CD14-positive monocyte (primary cell): Measurements from ENCODE around the gene COL20A1. TPM values are rescaled to one million over a fixed set of nuclear protein-coding genes. Genes with fewer than 3 reads are reported as not detected.

Experiments used
- DNase-seq, 3 donors: peaks; one replicate each; pipeline ENCODE4 v3.0.0-alpha.2; 2011 to 2022
- H2AFZ ChIP-seq: 2 replicates; pipeline ENCODE4 v1.6.0; 2012; ENCODE audit warnings: mild to moderate bottlenecking, low read depth, low read length, inconsistent platforms; ENCODE audit not compliant: insufficient read depth, poor library complexity, severe bottlenecking
- H3K27ac ChIP-seq, 2 donors: 1 replicate in 1 of 2; 2 replicates in 1 of 2; pipeline ENCODE4 v1.5.1; 2012 to 2013; ENCODE audit warnings: low read length in 2 of 2, control low read depth in 1 of 2, inconsistent platforms in 1 of 2, low read depth in 1 of 2, mild to moderate bottlenecking in 1 of 2
- H3K27me3 ChIP-seq, 2 donors: one replicate each; pipeline versions ENCODE4 v1.6.0 to v1.6.1; 2011 to 2013; ENCODE audit warnings: low read length in 2 of 2; ENCODE audit not compliant: control insufficient read depth in 2 of 2, insufficient read depth in 2 of 2
- H3K36me3 ChIP-seq, 2 donors: replicated peaks in 1 of 2; 1 replicate in 1 of 2; 2 replicates in 1 of 2; pipeline versions ENCODE4 v1.5.1 to v1.6.1; 2012 to 2013; ENCODE audit warnings: low read length in 2 of 2, control low read depth in 1 of 2, inconsistent platforms in 1 of 2, mild to moderate bottlenecking in 1 of 2; ENCODE audit not compliant: insufficient read depth in 2 of 2, control insufficient read depth in 1 of 2
- H3K4me1 ChIP-seq, 2 donors: 1 replicate in 1 of 2; 2 replicates in 1 of 2; pipeline versions ENCODE4 v1.5.1 to v1.6.1; 2012 to 2013; ENCODE audit warnings: low read length in 2 of 2, control low read depth in 1 of 2, inconsistent platforms in 1 of 2, mild to moderate bottlenecking in 1 of 2, moderate library complexity in 1 of 2; ENCODE audit not compliant: insufficient read depth in 2 of 2, control insufficient read depth in 1 of 2
- H3K4me2 ChIP-seq: replicated peaks from 2 replicates; pipeline ENCODE3; 2012; ENCODE audit warnings: low read length, moderate library complexity, mild to moderate bottlenecking; ENCODE audit not compliant: poor library complexity, severe bottlenecking; ENCODE audit errors: extremely low read depth
- H3K4me3 ChIP-seq, 3 experiments: fragments of 200-600 bp in 1 of 3; sonication (generic) in 1 of 3; replicated peaks in 1 of 3; 1 replicate in 2 of 3; 2 replicates in 1 of 3; pipeline ENCODE4 v1.5.1; 2011 to 2013; ENCODE audit warnings: low read length in 3 of 3, mild to moderate bottlenecking in 3 of 3, control low read depth in 2 of 3, low read depth in 2 of 3, inconsistent platforms in 1 of 3, moderate library complexity in 1 of 3
- H3K79me2 ChIP-seq: 2 replicates; pipeline ENCODE4 v1.6.0; 2012; ENCODE audit warnings: mild to moderate bottlenecking, control low read depth, inconsistent platforms, low read length, moderate library complexity; ENCODE audit not compliant: insufficient read depth
- H3K9ac ChIP-seq: 2 replicates; pipeline ENCODE4 v1.6.0; 2017; ENCODE audit warnings: low read length, mild to moderate bottlenecking; ENCODE audit not compliant: insufficient read depth, poor library complexity, severe bottlenecking
- H3K9me3 ChIP-seq, 2 donors: replicated peaks in 1 of 2; 1 replicate in 1 of 2; 2 replicates in 1 of 2; pipeline versions ENCODE4 v1.5.1 to v1.6.1; 2012 to 2013; ENCODE audit warnings: low read length in 2 of 2, control low read depth in 1 of 2; ENCODE audit not compliant: control insufficient read depth in 1 of 2, insufficient read depth in 1 of 2
- H4K20me1 ChIP-seq: 2 replicates; pipeline ENCODE4 v1.6.0; 2012; ENCODE audit warnings: mild to moderate bottlenecking, low read length, control low read depth, moderate library complexity; ENCODE audit not compliant: insufficient read depth
- H3K27ac Mint-ChIP-seq, 7 donors: one replicate each; pipeline ENCODE4 v1.8.0; 2020; ENCODE audit warnings: mild to moderate bottlenecking in 7 of 7, mixed read lengths in 7 of 7, moderate library complexity in 6 of 7, inconsistent platforms in 2 of 7
- H3K27me3 Mint-ChIP-seq, 3 donors: one replicate each; pipeline ENCODE4 v1.8.0; 2021 to 2022; ENCODE audit warnings: low read depth in 3 of 3, mild to moderate bottlenecking in 3 of 3, mixed read lengths in 3 of 3, moderate library complexity in 3 of 3, inconsistent platforms in 1 of 3
- H3K36me3 Mint-ChIP-seq, 2 donors: one replicate each; pipeline ENCODE4 v1.8.0; 2020; ENCODE audit warnings: mixed read lengths in 2 of 2, inconsistent platforms in 1 of 2, mild to moderate bottlenecking in 1 of 2
- H3K4me1 Mint-ChIP-seq: one replicate; pipeline ENCODE4 v1.8.0; 2020; ENCODE audit warnings: mild to moderate bottlenecking, mixed read lengths
- H3K4me3 Mint-ChIP-seq, 2 donors: one replicate each; pipeline ENCODE4 v1.8.0; 2020; ENCODE audit warnings: mild to moderate bottlenecking in 2 of 2, mixed read lengths in 2 of 2, moderate library complexity in 1 of 2
- H3K9me3 Mint-ChIP-seq, 7 donors: one replicate each; pipeline ENCODE4 v1.8.0; 2020 to 2022; ENCODE audit warnings: mixed read lengths in 7 of 7, mild to moderate bottlenecking in 6 of 7, moderate library complexity in 6 of 7, inconsistent platforms in 2 of 7
- WGBS: methylation state at CpG from one replicate; pipeline ENCODE4 v1.1.5; 2013; ENCODE audit warnings: missing lambda C conversion rate; ENCODE audit not compliant: insufficient coverage; 5-methylcytosine and 5-hydroxymethylcytosine counted together
- intact Hi-C, 2 donors: fragments of 100-400 bp; cut with micrococcal nuclease; formaldehyde crosslinking; loops; one replicate each; pipeline versions ENCODE4 v1.15.0 to v1.15.1; 2023
- polyA plus RNA-seq, 3 donors: library from polyadenylated mRNA; depleted of rRNA in 1 of 3; unstranded in 2 of 3; stranded (reverse) in 1 of 3; fragments of 300-500 nt in 2 of 3; fragments of >200 nt in 1 of 3; fragmentation: Illumina TruSeq in 2 of 3; gene quantifications; 1 replicate in 2 of 3; 2 replicates in 1 of 3; pipeline ENCODE4 v1.2.3, GENCODE V29; 2012 to 2021
- TF ChIP-seq, protein P1 (sequence below): fragments of 200-600 bp; IDR thresholded peaks from one replicate; pipeline ENCODE4 v1.8.0; 2022; ENCODE audit warnings: antibody characterized with exemption, mild to moderate bottlenecking

The COL20A1 gene
- polyA plus RNA-seq, 3 donors, result not detected

- no peaks in the 10 kb centered on the region for H3K36me3 ChIP-seq
- H3K9me3 Mint-ChIP-seq, result peaks cover 14 to 24% (median 18%) of the 10 kb centered on the region in 7 donors
- H2AFZ ChIP-seq, result no peak overlapping the region
- H3K79me2 ChIP-seq, result no peaks in the 10 kb centered on the region
- H3K9ac ChIP-seq, result no peak overlapping the region
- H3K27ac ChIP-seq, result no peak overlapping the region
- H3K4me2 ChIP-seq, result no peak overlapping the region
- intact Hi-C loops, result no loop called here
- H3K27me3 Mint-ChIP-seq, result peaks cover 1 to 7% (median 4%) of the 10 kb centered on the region in 3 donors
- H3K4me3 ChIP-seq, result no peak overlapping the region
- peaks cover 11 to 28% of the 10 kb centered on the region in 2 donors for H3K9me3 ChIP-seq
- H3K27me3 ChIP-seq, result no peaks in the 10 kb centered on the region
- no peaks in the 10 kb centered on the region for H4K20me1 ChIP-seq
- no peak overlapping the region for H3K27ac Mint-ChIP-seq
- no peaks in the 10 kb centered on the region for H3K36me3 Mint-ChIP-seq
- H3K4me1 ChIP-seq, result peaks cover 5 to 6% of the 10 kb centered on the region in 2 donors
- TF ChIP-seq, protein P1, sequence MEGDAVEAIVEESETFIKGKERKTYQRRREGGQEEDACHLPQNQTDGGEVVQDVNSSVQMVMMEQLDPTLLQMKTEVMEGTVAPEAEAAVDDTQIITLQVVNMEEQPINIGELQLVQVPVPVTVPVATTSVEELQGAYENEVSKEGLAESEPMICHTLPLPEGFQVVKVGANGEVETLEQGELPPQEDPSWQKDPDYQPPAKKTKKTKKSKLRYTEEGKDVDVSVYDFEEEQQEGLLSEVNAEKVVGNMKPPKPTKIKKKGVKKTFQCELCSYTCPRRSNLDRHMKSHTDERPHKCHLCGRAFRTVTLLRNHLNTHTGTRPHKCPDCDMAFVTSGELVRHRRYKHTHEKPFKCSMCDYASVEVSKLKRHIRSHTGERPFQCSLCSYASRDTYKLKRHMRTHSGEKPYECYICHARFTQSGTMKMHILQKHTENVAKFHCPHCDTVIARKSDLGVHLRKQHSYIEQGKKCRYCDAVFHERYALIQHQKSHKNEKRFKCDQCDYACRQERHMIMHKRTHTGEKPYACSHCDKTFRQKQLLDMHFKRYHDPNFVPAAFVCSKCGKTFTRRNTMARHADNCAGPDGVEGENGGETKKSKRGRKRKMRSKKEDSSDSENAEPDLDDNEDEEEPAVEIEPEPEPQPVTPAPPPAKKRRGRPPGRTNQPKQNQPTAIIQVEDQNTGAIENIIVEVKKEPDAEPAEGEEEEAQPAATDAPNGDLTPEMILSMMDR, result no peak
- WGBS, result 90% methylated on average over 18 of the region's 20 CpGs
- peaks cover 3% of the 10 kb centered on the region for H3K4me1 Mint-ChIP-seq
- no peak overlapping the region for H3K4me3 Mint-ChIP-seq
- no peak for DNase-seq
These were observed 37.2 kb downstream of the COL20A1 start for GRCh38 chr20:63330084-63330760.

- Histone ChIP-seq H2AFZ (no peak overlapping the region), H3K4me2 (no peak overlapping the region), H3K79me2 (no peaks in the 10 kb centered on the region), H3K27ac (no peak overlapping the region), H3K4me3 (no peak overlapping the region), H3K9ac (no peak overlapping the region), H4K20me1 (no peaks in the 10 kb centered on the region), H3K9me3 (peaks cover 11 to 28% of the 10 kb centered on the region in 2 donors), H3K4me1 (peaks cover 5 to 6% of the 10 kb centered on the region in 2 donors), H3K36me3 (no peaks in the 10 kb centered on the region), H3K27me3 (no peaks in the 10 kb centered on the region)
- intact Hi-C loops, result no loop called here
- H3K27me3 Mint-ChIP-seq, result peaks cover 1 to 7% (median 4%) of the 10 kb centered on the region in 3 donors
- DNase-seq, result no peak
- peaks cover 3% of the 10 kb centered on the region for H3K4me1 Mint-ChIP-seq
- H3K4me3 Mint-ChIP-seq, result no peak overlapping the region
- WGBS, result 93% methylated on average over 10 of the region's 13 CpGs
- H3K36me3 Mint-ChIP-seq, result no peaks in the 10 kb centered on the region
- H3K9me3 Mint-ChIP-seq, result peaks cover 17 to 27% (median 20%) of the 10 kb centered on the region in 7 donors
- H3K27ac Mint-ChIP-seq, result no peak overlapping the region
- TF ChIP-seq, protein P1, result no peak
These were observed 38.0 kb downstream of the COL20A1 start for GRCh38 chr20:63330940-63331339.
